Stimulated activated CD8-positive, alpha-beta memory T cell treated with anti-CD3 and anti-CD28 coated beads, Interleukin-2, amount 100 ng/mL, for 1 hour (primary cell): Measurements from ENCODE around the gene DNA2.

Experiments used
- DNase-seq, 2 donors: peaks; one replicate each; pipeline ENCODE4 v3.0.0-alpha.2; 2020; ENCODE audit warnings: low read depth in 2 of 2

Gene DNA2

GRCh38 chr10:68442971-68443370, 28.8 kb downstream of the DNA2 start:
- no peak for DNase-seq

DNA sequence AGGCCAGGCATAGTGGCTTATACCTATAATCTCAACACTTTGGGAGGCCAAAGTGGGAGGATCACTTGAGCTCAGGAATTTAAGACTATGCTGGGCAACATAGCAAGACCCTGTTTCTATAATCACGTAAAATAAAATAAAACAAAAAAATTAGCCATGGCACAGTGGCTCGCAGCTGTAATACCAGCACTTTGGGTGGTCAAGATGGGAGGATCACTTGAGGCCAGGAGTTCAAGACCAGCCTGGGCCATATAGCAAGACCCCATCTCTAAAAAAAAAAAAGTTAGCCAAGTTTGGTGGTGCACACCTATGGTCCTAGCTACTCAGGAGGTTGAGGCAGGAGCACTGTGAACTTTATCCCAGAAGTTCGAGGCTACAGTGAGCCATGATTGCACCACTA, 30.9 kb downstream of the DNA2 start:
- no peak for DNase-seq

DNA sequence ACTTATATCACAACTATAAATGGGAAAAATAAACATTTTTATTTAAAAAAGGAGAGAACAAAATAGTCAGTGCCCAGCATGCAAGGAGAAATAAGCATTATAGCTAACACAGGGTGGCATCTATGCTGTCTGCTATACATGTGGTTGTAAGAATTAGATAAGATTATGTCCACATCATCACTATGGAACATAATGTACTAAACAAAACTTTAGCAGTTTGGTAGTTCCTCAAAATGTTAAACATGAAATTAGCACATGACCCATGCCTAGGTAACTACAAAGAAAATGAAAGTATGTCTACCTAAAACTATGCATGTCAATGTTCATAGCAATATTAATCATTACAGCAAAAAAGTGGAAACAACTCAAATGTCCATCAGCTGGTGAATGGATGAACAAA, 36.0 kb downstream of the DNA2 start:
- no peak for DNase-seq

DNA sequence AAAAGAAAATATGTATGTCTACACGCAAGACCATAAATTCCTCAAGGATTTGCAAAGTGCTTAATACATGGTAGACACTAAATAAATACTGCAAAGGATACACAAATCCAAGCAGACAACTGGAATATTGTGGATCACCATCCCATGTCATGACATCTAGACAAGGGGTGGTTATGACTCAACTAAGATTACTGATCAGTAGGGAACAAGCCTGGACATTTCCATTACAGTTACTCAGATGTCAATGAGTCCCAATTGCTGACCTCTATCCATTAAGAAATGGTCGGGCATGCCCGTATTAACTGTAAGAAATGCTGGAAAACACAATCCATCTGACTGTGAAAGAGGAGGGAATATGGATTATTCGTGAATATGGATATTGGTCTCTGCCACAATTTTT, 37.1 kb downstream of the DNA2 start:
- DNase-seq, result no peak

GRCh38 chr10:68428396-68429104, 43.2 kb downstream of the DNA2 start:
- DNase-seq, result no peak

DNA sequence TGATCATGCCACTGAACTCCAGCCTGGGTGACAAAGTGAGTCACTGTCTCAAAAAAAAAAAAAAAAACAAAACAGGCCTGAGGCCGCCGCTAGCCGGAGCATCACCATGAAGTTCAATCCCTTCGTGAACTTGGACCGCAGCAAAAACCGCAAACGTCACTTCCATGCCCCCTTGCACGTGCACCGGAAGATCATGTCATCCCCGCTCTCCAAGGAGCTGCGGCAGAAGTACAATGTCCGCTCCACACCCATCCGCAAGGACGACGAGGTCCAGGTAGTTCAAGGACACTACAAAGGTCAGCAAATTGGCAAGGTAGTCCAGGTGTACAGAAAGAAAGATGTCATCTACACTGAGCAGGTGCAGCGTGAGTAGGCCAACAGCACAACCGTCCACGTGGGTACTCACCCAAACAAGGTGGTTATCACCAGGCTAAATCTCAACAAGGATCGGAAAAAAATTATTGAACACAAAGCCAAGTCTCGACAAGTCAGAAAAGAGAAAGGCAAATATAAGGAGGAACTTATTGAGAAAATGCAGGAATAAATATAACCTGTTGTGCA, 47.2 kb downstream of the DNA2 start:
- DNase-seq, result no peak

GRCh38 chr10:68423522-68423921, 48.3 kb downstream of the DNA2 start:
- no peak for DNase-seq

DNA sequence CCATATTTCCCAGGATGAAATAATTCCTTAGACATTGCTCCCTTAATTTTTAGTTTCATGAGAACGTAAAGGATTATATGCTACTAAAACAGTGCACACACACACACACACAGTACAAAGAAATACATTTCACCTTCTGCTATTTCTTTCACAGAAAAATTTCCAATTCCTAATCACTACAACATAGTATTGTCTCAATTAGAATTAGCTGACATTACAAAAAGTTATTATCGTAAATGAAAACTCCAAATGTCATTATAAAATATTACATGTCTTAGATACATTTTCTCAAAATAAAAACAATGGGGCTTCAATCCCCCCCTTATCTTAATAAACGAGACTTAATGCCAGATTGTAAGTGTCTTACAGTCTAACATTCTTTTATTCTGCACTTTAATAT, 52.4 kb downstream of the DNA2 start:
- no peak for DNase-seq

- DNase-seq, result no peak
These were observed 62.8 kb downstream of the DNA2 start for GRCh38 chr10:68408898-68409518.

DNA sequence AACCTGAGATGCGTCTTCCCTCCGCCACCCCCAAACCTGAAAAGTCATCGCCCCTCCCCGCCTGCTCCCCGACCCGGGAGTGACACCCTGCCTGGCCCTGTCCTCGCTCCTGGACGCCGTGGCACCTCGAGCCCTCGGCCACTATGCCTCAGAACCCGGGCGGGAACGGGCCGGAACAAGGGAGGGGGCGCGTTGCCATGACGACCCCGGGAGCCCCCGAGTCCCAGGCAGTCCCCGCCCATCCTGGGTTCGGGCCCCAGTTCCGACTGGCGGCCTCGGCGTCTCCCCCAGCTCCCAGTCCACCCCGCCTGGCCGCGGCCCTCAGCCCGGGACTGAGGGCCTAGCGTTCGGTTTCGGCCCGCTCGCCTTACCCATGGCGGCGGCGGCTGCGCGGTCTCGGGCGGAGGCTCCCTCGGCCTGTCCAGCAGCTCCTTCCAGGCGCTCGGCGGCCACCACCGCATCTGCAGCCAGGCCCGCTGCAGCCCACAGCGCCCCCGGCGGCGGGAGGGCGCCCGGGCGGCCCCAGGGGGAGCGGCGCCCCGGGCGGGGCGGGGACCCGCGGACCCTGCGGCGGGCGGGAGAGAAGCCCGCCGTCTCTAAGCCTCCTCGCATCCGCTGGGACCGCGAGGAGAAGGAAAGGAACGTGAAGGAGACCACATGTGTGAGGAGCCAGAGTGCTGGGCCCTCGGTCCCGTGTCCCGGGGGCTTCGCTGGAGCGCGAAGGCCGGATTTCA, 64.8 kb downstream of the DNA2 start, which contains the start of gene RUFY2:
Gene RUFY2, minus strand, starts transcription at position 463 of the 734 bp plus-strand sequence. Its CDS starts 88 bp downstream, at position 375.
- DNase-seq, result peak; percentile 54 to 58

DNA sequence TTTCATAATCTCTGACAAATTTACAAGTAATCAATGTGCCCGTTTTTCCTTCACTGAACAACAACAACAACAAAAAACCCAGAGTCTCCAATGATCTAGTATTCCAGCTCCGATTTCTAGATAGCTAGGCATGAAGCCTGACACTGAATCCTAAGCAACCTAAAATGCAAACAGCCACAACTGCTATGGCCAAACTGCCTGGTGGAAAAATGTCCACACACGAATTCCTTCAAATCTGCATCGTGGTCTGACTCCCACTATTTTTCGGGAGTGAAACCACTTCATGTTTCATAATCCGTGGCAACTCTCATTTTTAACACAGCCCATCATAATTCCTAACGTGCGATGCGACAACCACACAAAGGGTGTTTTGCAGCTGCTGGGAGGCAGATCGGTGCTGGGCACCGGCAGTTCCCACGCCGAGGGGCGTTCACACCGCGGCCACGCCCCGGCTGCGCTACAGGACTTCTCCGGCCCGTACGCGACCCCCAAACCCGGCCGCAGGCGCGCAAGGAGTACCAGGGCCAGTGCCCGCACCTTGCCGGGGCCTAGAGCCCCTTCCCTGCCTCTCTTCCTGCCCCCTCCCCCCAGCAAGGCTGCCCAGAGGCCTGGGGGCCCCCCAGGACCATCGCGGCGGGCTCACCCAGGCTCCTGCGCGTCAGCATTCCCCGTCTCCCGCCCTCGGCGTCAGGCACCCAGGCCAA, 65.5 kb downstream of the DNA2 start:
- no peak for DNase-seq

- DNase-seq, result no peak
These were observed 68.1 kb downstream of the DNA2 start for GRCh38 chr10:68403701-68404100.

GRCh38 chr10:68402276-68402675, 69.5 kb downstream of the DNA2 start:
- no peak for DNase-seq

- DNase-seq, result no peak
These were observed 74.8 kb downstream of the DNA2 start for GRCh38 chr10:68397005-68397404.

- no peak for DNase-seq
These were observed 86.0 kb downstream of the DNA2 start for GRCh38 chr10:68385740-68386139.

DNA sequence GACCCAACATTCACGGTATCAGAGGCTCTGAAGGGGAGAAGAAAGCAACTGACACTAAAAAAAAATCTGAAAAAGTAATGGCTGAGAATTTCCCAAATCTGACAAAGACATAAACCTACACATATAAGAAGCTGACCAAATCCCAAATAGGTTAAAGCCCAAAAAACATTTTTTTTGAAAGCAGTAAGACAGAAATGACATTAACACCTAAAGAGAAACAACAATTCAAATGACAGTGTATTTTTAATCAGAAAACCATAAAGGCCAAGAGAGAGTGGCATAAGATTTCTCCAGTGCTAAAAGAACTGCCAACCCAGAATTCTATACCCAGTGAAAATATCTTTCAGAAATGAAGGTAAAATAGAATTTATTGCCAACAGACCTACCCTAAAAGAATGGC, 100.2 kb downstream of the DNA2 start:
- no peak for DNase-seq

GRCh38 chr10:68367121-68367520, 104.7 kb downstream of the DNA2 start:
- no peak for DNase-seq

- DNase-seq, result no peak
These were observed 105.2 kb downstream of the DNA2 start for GRCh38 chr10:68366600-68366999.

DNA sequence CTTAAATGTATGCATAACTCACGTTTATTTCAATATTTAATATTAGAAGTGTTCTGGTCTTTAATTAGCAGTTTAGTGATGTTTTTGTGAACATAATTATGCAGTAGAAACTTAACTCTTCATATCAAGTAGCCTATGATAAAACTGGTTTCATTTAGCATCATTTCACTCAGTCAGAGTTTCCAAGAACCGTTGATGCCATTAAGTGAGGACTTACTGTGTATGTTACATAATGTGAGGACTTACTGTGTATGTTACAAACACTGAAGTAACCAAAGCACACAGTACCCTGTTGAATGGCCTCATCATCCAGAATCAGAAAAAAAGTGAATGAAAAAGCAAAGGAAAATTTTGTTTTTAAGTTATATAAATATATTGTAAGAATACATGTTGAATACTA, 106.2 kb downstream of the DNA2 start:
- no peak for DNase-seq

- no peak for DNase-seq
These were observed 107.5 kb downstream of the DNA2 start for GRCh38 chr10:68364101-68364886.
